Right ventricle myocardium inferior (tissue), 1 donor: ENCODE data around the gene NOM1. TPM values are rescaled to one million over a fixed set of nuclear protein-coding genes. Genes with fewer than 3 reads are reported as not detected.

ENCODE experiments used
- ATAC-seq: fragments of 200-7000 bp; cut with Tn5 transposase; one replicate; pipeline ENCODE4 v1.9.1; 2020; ENCODE audit warnings: mild to moderate bottlenecking, moderate library complexity
- DNase-seq: peaks from one replicate; pipeline ENCODE4 v3.0.0; 2021; ENCODE audit errors: missing footprints
- intact Hi-C: fragments of 100-400 bp; cut with DNase I; formaldehyde crosslinking; loops from one replicate; pipeline ENCODE4 v1.11.0; 2022
- total RNA-seq: library from RNA; stranded (reverse); fragmentation: NEBNext Ultra II Directional; extraction: Animal tissue kit (Norgen Biotek cat#: 25700); gene quantifications from one replicate; pipeline ENCODE4 v1.2.1, GENCODE V29; 2021
- donor health status: DM: no; HTN: yes; CAD: no; lungs with severe emphysema.

NOM1 gene
- total RNA-seq, 1 donor from 2014 or later: 6.6 TPM

DNA sequence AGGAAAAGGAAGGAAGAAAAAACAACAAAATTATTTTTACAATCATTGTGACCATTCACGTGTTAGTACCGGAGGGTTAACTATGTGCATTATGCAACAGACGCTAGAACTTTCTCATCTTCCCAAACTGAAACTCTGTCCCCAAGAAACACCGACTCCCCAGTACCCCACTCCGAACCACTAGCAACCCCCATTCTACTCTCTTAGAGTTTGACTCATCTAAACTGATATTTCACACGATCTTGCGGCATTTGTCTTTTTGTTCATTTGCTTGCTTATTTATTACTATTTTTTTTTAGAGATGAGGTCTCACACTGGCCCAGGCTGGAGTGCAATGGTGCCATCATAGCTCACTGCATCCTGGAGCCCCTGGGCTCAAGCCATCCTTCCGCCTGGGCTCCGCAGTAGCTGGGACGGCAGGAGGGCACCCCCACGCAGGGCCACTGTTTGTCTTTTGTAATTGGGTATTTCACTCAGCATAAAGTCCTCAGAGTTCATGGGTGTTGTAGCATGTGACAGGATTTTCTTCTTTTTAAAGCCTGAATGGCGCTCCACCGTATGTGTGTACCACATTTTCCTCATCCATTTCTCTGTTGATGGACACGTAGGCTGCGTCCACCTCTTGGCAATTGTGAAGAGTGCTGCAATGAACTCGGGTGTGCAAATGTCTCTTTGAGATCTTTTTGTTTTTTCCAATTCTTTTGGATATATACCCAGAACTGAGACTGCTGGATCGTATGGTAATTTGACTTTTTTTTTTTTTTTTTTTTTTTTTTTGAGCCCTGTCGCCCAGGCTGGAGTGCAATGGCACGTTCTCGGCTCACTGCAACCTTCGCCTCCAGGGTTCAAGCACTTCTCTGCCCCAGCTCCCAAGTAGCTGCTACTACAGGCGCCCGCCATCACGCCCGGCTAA lies 51.5 kb downstream of the NOM1 start:
- ATAC-seq (no peak), DNase-seq (no peak)
- intact Hi-C loops: no loop called here

DNA sequence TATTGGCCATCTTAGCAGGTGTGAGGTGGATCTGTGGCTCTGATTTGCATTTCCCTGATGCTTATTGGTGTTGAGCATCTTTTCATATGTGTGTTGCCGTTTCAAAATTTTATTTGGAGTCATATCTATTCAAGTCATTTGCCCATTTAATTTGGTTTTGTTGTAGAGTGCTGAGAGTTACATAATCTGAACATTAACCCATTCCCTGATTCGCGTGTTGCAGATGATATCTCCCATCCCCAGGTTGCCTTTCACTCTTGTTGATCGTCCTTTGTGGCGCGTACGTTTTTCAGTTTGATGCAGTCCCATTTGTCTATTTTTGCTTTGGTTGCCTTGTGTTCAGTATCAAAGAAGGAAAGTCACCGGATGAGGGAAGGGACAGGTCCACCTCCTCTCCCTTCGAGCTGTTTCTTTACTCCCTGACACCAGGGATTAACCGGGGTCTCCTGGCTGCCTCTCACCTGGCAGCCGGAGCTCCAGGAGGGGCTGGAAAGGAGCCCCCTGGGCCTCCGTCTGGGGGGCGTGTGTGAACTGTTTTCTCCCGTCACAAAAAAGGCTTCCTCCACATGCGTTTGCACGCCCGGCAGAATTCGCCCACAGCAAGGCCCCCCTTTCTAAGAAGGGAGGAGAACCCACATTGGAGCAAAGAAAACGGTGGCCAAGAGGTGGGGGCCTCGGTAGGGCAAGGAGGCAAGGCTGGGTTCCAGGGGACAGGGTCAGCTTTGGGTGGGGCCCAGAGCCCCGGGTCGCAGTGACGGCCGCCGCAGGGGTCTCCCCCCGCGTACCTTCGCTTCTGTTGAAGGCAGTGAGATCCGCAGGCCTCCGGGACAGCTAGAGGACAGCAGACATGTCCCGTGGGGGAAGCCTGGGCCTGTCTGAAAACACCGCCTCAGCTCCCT lies 52.7 kb downstream of the NOM1 start:
- ATAC-seq: no peak
- DNase-seq: no peak
- intact Hi-C loops: no loop called here

DNA sequence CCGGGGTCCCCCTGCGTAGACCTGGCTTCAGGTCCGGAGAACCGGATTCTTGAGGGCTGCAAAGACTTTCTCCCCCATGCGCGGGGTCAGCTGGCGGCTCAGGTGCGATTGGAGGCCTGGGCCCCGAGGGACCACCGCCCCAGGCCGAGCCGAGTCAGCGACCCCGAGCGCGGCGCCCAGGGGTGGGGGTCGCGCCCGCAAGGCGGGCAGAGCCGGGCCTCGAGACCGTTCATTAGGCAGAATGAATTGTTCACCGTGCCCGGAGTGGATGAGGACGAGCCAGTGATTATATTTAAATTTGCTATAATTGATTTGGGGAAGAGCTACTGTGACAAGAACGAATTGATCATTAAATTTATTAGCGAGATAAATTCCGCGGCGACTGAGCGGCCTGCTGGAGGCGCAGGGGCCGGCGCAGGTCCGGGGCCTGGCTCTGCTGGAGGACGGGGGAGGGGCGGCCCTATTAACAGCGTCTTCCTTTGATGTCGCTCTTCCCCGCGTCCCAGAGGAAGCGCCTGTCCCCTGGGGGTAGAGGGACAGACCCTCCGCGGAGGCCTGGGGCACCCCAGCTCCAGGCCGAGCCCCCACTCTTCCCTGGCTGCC lies 53.4 kb downstream of the NOM1 start:
- intact Hi-C loops: no loop called here
- no peak for ATAC-seq
- DNase-seq: peak; percentile 37

DNA sequence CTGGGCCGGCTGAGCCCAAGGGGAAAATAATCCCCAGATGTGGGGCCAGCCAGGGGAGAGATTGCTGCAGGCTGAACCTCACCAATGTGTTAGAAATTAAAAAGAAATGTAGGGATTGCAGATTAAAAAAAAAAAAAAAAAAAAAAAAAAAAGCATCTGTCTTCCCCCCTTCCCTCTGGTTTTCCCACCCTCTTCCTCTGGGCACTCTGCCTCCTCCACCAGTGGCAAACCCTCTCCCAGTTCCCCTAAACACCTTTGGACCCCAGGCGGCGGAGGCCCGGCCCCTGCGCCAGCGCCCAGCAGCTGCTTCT lies 53.9 kb downstream of the NOM1 start:
- ATAC-seq: no peak
- DNase-seq: no peak
- intact Hi-C loops: no loop called here

DNA sequence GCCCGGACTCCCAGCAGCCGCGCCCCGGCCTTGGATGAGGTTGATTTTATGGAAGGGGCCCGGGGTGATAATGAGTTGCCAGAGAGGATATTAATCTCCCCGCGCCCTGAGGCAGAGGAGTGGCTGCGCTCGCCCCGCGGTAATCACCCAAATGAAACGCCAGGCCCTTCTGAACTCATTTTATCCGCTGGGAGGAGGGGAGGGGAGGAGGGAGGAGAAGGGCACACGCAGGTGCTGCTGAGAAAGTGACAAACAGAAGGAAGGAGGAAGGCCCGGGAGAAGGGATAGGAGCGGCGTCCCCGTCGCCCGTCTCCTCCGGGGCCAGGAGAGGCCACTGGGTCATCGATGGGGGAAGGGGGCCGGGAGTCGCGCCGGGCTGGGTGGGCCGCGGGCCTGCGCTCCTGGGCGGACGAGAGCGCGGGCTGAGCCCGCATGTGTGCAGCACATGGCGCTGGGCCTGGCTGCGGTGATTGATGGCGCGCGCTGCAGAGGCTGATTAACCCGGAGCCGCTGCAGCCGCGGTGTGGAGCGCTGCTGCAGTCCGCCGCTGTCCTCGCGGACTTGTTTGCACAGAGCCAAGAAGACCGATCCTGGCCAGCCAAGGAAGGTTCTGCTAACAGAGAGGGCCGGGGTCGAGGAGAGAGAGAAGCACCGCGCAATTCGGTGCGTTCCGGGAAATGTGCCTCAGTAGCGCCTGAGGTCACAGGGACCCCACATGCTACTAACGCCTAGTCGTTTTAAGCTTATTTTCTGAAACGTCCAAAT lies 54.4 kb downstream of the NOM1 start:
- ATAC-seq (no peak), DNase-seq (no peak)
- intact Hi-C loops: no loop called here

DNA sequence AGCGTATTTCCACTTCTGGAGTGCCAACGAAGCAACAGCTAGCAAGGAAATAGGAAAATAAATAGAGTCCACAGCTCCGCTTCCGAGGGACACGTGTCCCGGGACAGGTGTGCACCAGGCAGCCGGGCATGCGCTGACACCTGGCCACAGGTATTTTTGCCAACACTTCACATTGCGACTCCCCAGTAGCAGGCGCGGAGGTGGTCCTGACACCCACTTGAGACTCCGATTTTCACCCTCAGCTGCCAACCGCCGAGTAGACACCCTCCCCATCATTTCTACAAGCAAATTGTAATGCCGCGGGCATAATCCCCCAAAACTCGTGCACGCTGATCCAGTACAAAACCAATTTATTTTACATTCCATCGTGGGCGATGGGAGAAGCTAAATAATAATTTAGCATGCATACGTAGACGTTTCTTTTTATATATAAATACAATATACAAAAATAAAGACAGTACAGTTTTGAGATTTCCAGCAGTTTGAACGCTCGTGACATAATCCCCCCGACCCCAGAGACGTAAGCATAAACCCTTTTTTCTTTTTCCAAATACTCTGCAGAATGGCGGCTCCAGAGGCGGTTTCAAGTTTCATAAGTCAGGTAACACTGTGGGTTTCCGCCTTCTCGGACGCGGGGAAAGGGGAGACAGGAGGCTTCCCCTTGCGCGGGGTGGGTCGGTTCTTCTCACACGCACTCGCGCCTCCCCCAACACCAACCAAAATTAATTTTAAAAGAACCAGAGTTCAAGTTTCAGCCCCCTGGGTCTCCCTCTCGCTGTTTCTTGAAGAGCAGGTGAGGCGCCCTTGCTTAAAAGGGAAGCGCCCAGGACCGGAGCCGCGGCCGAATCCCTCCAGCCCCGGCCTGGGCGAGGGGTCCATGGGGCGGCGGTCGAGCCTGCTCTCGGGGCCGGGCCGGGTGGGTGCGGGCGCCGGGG lies 55.3 kb downstream of the NOM1 start:
- intact Hi-C loops: no loop called here
- ATAC-seq: no peak
- DNase-seq: peak; percentile 50

DNA sequence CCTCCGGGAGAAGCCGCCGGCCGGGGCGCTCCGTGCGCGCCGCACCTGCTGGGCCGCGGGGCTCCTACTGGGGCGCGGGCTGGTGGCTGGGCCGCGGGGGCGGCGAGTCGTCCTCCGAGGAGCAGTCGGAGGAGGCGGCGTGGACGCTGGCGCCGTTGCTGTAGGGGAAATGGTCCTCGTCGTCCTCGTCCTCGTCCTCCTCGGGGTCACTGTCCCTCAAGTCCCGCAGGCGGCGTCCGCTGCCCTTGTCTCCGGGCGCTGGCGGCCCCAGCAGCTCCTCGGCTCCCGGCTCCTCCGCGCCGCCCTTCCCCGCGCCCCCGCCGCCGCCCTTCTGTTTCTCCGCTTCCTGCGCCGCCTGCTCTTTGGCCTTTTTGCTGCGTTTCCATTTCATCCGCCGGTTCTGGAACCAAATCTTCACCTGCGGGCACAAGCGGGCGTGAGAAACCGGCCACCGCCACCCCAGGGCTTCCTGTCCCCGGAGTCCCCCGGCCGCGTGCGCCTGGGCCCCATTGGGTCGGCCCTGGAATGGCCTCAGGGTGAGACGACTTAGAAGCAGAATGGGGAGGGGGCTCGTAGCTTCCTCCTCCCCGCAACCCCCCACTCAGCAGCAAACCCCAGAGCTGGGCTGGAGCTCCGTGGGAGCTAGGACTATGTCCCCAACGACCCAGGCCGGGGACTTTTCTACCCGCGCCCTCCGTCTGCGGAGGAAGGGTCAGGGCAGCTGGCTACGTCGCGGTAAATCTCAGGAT lies 56.1 kb downstream of the NOM1 start:
- no peak for ATAC-seq
- intact Hi-C loops: no loop called here
- DNase-seq: peak; percentile 61

DNA sequence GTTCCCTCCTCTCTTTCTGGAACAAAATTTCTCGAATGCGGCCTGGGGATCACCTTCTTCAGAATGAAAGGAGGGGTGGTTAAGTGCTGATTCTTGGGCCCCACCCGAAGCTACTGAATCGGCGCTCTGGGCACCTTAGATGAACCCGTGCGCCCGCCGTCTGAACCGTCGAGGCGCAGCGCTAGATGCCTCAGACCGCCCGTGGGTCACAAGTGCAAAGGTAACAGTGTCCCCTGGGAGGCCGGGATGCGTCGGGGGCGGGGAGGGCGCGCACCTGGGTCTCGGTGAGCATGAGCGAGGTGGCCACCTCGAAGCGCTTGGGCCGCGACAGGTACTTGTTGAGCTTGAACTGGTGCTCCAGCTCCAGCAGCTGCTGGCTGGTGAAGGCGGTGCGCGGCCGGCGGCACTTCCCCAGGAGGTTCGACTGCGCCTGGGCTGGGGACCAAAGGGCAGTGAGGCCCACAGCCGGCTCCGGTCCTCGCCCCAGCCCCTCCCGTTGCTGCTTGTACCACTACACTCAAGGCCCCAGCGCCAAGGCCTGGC lies 56.8 kb downstream of the NOM1 start:
- intact Hi-C loops: no loop called here
- no peak for ATAC-seq
- no peak for DNase-seq

DNA sequence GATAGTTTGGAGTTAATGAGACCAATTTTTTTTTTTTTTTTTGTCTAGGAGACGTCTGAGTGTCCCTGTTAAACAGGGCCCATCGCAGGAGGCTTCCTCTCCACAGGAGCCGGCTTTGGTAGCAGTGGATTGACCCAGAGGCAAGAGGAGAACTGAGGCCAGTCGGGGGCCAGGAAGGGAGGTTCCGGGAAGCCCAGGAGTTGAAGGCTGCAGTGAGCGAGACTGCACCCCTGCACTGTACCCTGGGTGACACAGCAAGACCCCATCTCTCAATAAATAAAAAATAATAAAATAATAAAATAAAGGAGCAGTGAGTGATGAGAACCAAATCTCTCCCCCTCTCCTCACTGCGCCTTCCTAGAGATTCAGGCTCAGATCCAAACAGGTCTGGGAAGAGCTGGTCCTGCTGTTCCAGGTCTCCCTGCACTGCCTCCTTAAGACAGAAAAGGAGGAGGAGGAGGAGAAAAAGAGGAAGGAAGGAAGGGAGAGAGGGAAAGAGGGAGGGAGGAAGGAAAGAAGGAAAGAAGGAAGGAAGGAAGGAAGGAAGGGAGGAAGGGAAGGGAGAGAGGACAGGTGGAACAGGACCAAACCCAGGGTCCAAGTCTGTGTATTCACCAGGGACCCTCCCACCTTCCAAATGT lies 57.4 kb downstream of the NOM1 start:
- no peak for ATAC-seq
- intact Hi-C loops: no loop called here
- no peak for DNase-seq

DNA sequence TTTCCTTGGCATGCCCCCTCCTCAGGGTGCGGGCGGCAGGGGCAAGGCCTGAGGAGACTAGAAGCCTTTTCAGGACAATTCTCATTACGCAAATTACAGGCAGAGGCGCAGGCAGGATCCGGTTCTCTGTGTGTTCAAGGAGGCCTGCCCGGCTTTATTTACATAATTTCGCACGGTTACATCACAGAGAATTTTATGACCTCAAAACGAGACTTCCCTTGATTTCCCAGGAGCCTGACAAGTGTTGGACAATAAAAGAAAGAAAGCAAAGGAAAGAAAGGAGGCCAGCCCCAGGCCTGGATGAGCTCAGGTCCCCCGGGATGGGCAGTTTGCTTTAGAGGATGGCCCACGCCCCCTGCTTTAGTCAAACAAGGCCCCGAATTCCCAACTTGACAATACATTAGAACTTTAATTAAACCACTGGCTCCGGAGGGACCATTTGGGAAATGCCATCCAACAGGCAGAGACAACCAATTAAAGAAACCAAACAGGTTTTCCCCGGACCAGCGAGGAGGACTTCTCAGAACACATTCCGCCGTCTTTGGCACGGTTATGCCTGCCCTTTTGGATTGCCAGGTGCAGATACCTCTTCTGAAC lies 58.1 kb downstream of the NOM1 start:
- intact Hi-C loops: no loop called here
- no peak for ATAC-seq
- DNase-seq: no peak

DNA sequence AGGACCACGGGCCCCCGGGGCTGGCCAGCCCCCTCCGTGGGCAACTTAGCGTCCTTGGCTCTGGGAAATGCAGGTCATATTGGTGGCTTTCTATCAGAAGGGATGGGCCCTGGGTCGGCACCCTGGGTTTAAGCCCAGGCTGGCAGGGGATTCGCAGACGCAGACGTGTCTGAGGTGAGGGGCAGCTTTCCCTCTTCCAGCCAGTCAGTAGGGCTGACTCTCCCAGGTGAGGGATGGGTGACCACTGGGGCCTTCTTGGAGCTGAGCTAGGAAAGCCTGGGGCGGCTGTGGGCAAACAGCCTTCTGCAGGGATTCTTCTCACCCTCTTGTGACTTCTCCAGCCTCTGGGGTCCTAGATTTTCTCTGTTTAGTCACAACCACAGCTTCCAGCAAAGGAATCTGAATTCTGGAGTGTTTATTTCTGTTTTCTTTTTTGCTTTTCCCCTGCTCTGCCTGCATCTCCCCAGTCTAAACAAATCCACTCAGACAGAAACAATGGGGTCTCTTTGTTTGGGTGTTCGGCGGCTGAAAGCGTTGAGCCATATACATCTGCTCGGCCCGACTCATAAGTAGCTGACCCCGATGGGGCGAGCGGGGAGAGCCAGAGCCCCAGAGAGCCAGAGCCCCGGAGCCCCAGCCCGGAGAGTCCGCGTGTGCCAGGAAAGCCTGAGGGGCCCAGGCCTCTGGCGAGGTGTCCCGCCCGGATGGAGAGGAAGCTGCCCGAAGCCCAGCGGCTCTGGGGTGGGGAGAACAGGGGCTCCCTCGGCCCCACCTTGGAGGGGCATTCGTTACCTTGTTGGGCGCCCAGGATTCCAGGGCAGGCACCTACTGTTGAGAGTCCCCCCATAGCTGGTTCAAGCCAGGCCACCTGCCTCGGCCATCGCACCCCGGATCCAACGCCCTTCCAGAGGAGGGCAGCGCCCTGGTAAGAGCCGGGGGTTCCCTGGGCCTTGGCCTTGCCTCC lies 59.0 kb downstream of the NOM1 start:
- ATAC-seq (no peak), DNase-seq (no peak)
- intact Hi-C loops: no loop called here

DNA sequence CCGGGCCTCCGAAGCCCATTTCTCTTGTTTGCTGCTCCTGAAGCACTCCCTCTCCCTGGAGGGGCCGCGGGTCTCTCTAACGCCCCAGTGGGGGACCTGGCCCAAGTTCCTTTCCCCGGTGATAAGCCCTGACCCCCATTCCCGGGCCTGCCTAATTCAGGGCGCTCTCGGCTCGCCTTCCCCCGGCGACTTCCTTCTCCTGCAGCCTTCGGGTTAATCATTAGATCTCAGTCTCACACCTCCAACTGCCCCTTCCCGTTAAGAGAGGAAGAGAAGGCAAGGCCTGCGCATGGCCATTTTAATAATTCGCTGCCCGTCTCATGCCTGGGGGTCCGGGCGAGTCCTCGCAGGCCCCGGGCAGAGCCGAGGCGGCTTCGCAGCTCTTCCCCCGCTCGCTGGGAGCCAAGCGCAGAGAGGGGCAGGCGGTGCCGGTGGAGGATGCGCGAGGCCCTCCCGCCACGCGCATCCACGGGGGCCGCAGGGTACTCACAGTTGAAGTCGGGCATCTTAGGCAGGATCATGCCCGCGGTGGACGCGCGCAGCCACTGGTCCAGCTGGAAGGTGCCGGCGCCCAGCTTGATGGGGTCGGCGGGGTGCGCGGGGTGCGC lies 59.8 kb downstream of the NOM1 start:
- intact Hi-C loops: no loop called here
- no peak for DNase-seq
- ATAC-seq: no peak

DNA sequence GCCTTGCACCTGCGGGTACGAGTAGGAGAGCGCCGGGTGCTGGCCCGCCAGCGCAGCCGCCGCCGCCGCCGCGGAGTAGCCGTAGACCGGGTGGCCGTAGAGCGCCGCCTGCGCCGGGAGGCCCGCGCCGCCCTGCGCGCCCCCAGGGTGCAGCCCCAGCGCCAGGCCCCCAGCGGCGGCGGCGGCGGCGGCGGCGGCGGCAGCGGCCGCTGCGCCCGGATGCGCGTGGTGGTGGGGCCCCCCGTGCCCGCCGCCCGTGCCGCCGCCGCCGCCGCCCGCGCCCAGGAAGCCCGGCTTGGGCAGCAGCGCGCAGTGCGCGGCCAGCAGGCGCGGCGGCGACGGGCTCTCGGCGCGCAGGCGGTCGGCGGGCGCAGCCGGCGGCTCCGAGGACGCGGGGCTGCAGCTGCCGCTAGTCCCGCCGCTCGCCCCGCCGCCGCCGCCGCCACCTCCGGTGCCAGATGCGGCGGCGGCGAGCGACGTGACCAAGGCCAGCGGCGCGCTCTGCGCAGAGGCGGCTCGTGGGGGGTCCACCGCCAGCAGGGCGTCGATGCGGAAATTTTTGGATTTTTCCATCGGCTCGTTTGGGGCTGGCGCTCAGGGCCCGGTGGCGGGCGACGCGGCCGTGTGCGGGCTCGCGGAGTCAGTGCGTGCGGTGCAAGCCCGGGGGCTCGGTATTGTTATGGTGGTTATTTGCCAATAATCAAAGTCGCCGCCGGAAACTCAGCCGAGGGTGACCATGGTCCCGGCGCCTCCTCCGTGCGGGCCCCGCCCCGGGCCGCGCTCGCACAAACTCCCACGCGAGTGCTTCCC lies 60.5 kb downstream of the NOM1 start:
- intact Hi-C loops: no loop called here
- ATAC-seq: no peak
- DNase-seq: no peak
